GM12878 (cell line): ENCODE data around the gene CFDP1. TPM values are rescaled to one million over a fixed set of nuclear protein-coding genes. Genes with fewer than 3 reads are reported as not detected.

Experiments
- ATAC-seq: fragments of 200-7000 bp; cut with Tn5 transposase; 3 replicates; pipeline ENCODE4 v1.9.1; 2020; ENCODE audit warnings: mild to moderate bottlenecking, moderate library complexity
- BruUV-seq: library from RNA; stranded (reverse); fragments of 400-500 nt; replicated peaks from 2 replicates; lab custom pipeline; 2021; lab: Mats Ljungman, UMichigan
- CTCF ChIA-PET: fragments of 300-600 bp; sonication (Branson Sonifier 250); formaldehyde crosslinking; extraction: SDS; loops from one replicate; lab custom pipeline; 2021; ENCODE audit warnings: inconsistent platforms; lab: Yijun Ruan, JAX
- POLR2A ChIA-PET: fragments of 350-600 bp; formaldehyde crosslinking; extraction: SDS; loops from one replicate; lab custom pipeline; 2021; ENCODE audit warnings: inconsistent platforms; lab: Charles Lee
- RAD21 ChIA-PET: fragments of 300-600 bp; sonication (Branson Sonifier 250); formaldehyde crosslinking; loops from one replicate; lab custom pipeline; 2023; ENCODE audit warnings: antibody characterized with exemption; ENCODE audit not compliant: unreplicated experiment; lab: Charles Lee
- SMC1A ChIA-PET: fragments of 300-600 bp; sonication (Branson Sonifier 250); formaldehyde crosslinking; loops from one replicate; lab custom pipeline; 2023; ENCODE audit not compliant: unreplicated experiment, uncharacterized antibody; lab: Charles Lee
- DNase-seq: peaks from one replicate; pipeline ENCODE4 v3.0.0-alpha.2; 2011; ENCODE audit warnings: low read depth, low spot score
- FAIRE-seq: peaks from 3 replicates; lab custom pipeline; 2011; peaks lifted over from hg19 to GRCh38; lab: Jason Lieb, UNC
- H2AFZ ChIP-seq: 2 replicates; pipeline ENCODE4 v1.6.0; 2011; ENCODE audit warnings: low read depth, low read length, control low read depth; ENCODE audit not compliant: control insufficient read depth
- H3K27ac ChIP-seq: 2 replicates; pipeline ENCODE4 v1.5.1; 2011; ENCODE audit warnings: control low read depth; ENCODE audit not compliant: control insufficient read depth, insufficient read depth
- H3K27me3 ChIP-seq, 2 experiments: replicated peaks in 1 of 2; 2 replicates each; pipeline versions ENCODE4 v1.6.0 to v1.6.1; 2011; ENCODE audit warnings: low read length in 1 of 2; ENCODE audit not compliant: control insufficient read depth in 2 of 2, insufficient read depth in 2 of 2
- H3K36me3 ChIP-seq, 2 experiments: 2 replicates each; pipeline ENCODE4 v1.5.1; 2011; ENCODE audit warnings: low read length in 1 of 2; ENCODE audit not compliant: control insufficient read depth in 2 of 2, insufficient read depth in 2 of 2
- H3K4me1 ChIP-seq: 2 replicates; pipeline ENCODE4 v1.6.1; 2011; ENCODE audit warnings: mild to moderate bottlenecking, low read length, moderate library complexity, mixed read lengths; ENCODE audit not compliant: control insufficient read depth, insufficient read depth
- H3K4me2 ChIP-seq: 2 replicates; pipeline ENCODE4 v1.6.0; 2011; ENCODE audit warnings: control low read depth; ENCODE audit not compliant: control insufficient read depth, insufficient read depth
- H3K4me3 ChIP-seq: fragments of 200-600 bp; sonication (generic); 2 replicates; pipeline ENCODE4 v1.5.1; 2016
- H3K79me2 ChIP-seq: 2 replicates; pipeline ENCODE4 v1.6.0; 2011; ENCODE audit warnings: low read length; ENCODE audit not compliant: control insufficient read depth, insufficient read depth
- H3K9ac ChIP-seq: 2 replicates; pipeline ENCODE4 v1.8.0; 2011; ENCODE audit warnings: low read length, control low read depth, mixed read lengths; ENCODE audit not compliant: control insufficient read depth, insufficient read depth
- H3K9me3 ChIP-seq: replicated peaks from 3 replicates; pipeline ENCODE4 v1.5.1; 2011; ENCODE audit warnings: mild to moderate bottlenecking, low read length; ENCODE audit not compliant: control insufficient read depth, insufficient read depth
- H4K20me1 ChIP-seq: 2 replicates; pipeline ENCODE4 v1.6.0; 2011; ENCODE audit not compliant: control insufficient read depth, insufficient read depth
- CBX5 ChIP-seq: sonication (generic); IDR thresholded peaks from 2 replicates; pipeline ENCODE4 v1.6.1; 2016; ENCODE audit warnings: low read depth, moderate library complexity, mild to moderate bottlenecking, inconsistent platforms
- EP300 ChIP-seq, 2 experiments: fragments of 150-350 bp in 1 of 2; IDR thresholded peaks; 2 replicates each; pipeline ENCODE4 v1.6.1; 2011 to 2012; ENCODE audit warnings: low read depth in 2 of 2, low read length in 2 of 2, borderline replicate concordance in 1 of 2, improper control_type of control experiment in 1 of 2, inconsistent platforms in 1 of 2; ENCODE audit not compliant: control insufficient read depth in 1 of 2
- IKZF1 ChIP-seq: fragments of 450-650 bp; conservative IDR thresholded peaks from 2 replicates; pipeline ENCODE4 v1.6.1; 2017; ENCODE audit warnings: antibody characterized with exemption, mild to moderate bottlenecking
- KAT2A ChIP-seq: conservative IDR thresholded peaks from 2 replicates; pipeline ENCODE4 v1.6.1; 2011; ENCODE audit warnings: low read depth, low read length; ENCODE audit not compliant: control insufficient read depth
- NBN ChIP-seq: fragments of 450-650 bp; IDR thresholded peaks from 2 replicates; pipeline ENCODE4 v1.6.1; 2016
- NFYA ChIP-seq: IDR thresholded peaks from 2 replicates; pipeline ENCODE4 v1.6.1; 2011; ENCODE audit warnings: low read depth, mild to moderate bottlenecking, low read length, improper control_type of control experiment, borderline replicate concordance
- NR2C1 ChIP-seq: fragments of 450-650 bp; IDR thresholded peaks from 2 replicates; pipeline ENCODE4 v1.6.1; 2017; ENCODE audit warnings: antibody characterized with exemption, mild to moderate bottlenecking, moderate library complexity
- NR2C2 ChIP-seq: IDR thresholded peaks from 2 replicates; pipeline ENCODE4 v1.6.1; 2011; ENCODE audit warnings: borderline replicate concordance, low read depth; ENCODE audit not compliant: control insufficient read depth, insufficient read length
- PAX5 ChIP-seq: IDR thresholded peaks from 2 replicates; pipeline ENCODE4 v1.6.1; 2011; ENCODE audit warnings: low read depth, low read length, borderline replicate concordance
- RBBP5 ChIP-seq: fragments of 200-600 bp; sonication (generic); conservative IDR thresholded peaks from 2 replicates; pipeline ENCODE4 v1.6.1; 2016
- RUNX3 ChIP-seq: IDR thresholded peaks from 2 replicates; pipeline ENCODE4 v1.6.1; 2012; ENCODE audit warnings: low read length, inconsistent platforms
- SREBF1 ChIP-seq: IDR thresholded peaks from 2 replicates; pipeline ENCODE4 v1.6.1; 2012; ENCODE audit warnings: mild to moderate bottlenecking, low read length
- TBL1XR1 ChIP-seq: IDR thresholded peaks from 2 replicates; pipeline ENCODE4 v1.6.1; 2012; ENCODE audit warnings: low read depth, low read length, improper control_type of control experiment
- WGBS: methylation state at CpG from one replicate; pipeline ENCODE4 v1.1.6; 2016; ENCODE audit warnings: low lambda C conversion rate; ENCODE audit not compliant: insufficient replicate concordance, insufficient coverage; ENCODE audit errors: missing lambda C conversion rate; 5-methylcytosine and 5-hydroxymethylcytosine counted together
- in situ Hi-C: fragments of 300-500 bp; cut with MboI; formaldehyde crosslinking; loops from 9 replicates; pipeline ENCODE4 v1.14.3; 2018; ENCODE audit warnings: mixed read lengths
- intact Hi-C: fragments of 100-400 bp; cut with micrococcal nuclease; formaldehyde crosslinking; loops from one replicate; pipeline ENCODE4 v1.14.2; 2022; ENCODE audit not compliant: unreplicated experiment
- polyA plus RNA-seq, 11 experiments: library from polyadenylated mRNA; depleted of rRNA in 4 of 11; unstranded in 6 of 11; stranded (reverse) in 5 of 11; fragments of >200 nt; fragmentation: Nextera tagmentation in 4 of 11; fragmentation: Illumina TruSeq in 1 of 11; extraction: Ambion mirVana in 4 of 11; extraction: Trizol in 1 of 11; gene quantifications; 1 replicate in 1 of 11; 2 replicates in 10 of 11; pipeline versions ENCODE4 v1.2.1 to v1.2.3, GENCODE V29; 2011 to 2016; ENCODE audit warnings: inconsistent platforms in 2 of 11, missing spikeins in 2 of 11, low read depth in 1 of 11
- total RNA-seq, 4 experiments: library from RNA; depleted of rRNA in 3 of 4; stranded (reverse); fragments of >200 nt in 3 of 4; fragmentation: Illumina TruSeq in 1 of 4; extraction: Trizol in 1 of 4; gene quantifications; 2 replicates each; pipeline versions ENCODE4 v1.2.1 to v1.2.3, GENCODE V29; 2013 to 2021
- TF ChIP-seq, protein P1 (sequence below): fragments of 450-650 bp; conservative IDR thresholded peaks from 2 replicates; pipeline ENCODE4 v1.6.1; 2017; ENCODE audit warnings: mild to moderate bottlenecking, moderate library complexity
- TF ChIP-seq, protein P2 (sequence below): fragments of 450-650 bp; IDR thresholded peaks from 2 replicates; pipeline ENCODE4 v1.6.1; 2017; ENCODE audit warnings: mild to moderate bottlenecking
- TF ChIP-seq, protein P3 (sequence below): IDR thresholded peaks from 2 replicates; pipeline ENCODE4 v1.6.1; 2012; ENCODE audit warnings: low read depth, low read length, improper control_type of control experiment

Gene CFDP1
- total and polyA plus RNA-seq, 10 of the 15 experiments (the other 5 are each of a cell fraction or from before 2014, with no cell fraction given) = 22.3 to 64.8 (median 36.7) TPM

DNA sequence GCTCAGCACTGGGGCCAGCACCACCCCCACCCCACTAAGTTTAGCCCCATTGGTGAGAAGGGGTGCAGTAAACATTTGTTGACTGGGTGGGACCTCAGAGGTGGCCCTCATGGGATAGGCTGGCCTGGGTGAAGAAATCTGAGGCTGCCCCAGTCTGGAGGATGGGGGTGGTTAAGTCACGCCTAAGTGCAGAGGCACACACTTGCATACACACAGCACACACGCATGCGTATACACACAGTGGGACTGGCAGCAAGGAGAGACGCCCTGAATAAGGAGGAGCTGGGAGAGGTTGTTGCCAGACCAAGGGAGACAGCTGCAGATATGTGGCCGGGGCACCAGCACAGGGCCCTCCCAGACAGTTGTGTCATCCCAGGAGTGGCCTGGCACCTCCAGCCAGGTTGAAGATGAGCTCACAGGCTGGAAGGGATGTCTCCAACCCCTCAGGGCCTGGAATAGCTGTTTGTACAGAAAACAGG is 178.9 kb downstream of the CFDP1 start (continued):
- TF ChIP-seq, protein P1, sequence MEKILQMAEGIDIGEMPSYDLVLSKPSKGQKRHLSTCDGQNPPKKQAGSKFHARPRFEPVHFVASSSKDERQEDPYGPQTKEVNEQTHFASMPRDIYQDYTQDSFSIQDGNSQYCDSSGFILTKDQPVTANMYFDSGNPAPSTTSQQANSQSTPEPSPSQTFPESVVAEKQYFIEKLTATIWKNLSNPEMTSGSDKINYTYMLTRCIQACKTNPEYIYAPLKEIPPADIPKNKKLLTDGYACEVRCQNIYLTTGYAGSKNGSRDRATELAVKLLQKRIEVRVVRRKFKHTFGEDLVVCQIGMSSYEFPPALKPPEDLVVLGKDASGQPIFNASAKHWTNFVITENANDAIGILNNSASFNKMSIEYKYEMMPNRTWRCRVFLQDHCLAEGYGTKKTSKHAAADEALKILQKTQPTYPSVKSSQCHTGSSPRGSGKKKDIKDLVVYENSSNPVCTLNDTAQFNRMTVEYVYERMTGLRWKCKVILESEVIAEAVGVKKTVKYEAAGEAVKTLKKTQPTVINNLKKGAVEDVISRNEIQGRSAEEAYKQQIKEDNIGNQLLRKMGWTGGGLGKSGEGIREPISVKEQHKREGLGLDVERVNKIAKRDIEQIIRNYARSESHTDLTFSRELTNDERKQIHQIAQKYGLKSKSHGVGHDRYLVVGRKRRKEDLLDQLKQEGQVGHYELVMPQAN = no peak

DNA sequence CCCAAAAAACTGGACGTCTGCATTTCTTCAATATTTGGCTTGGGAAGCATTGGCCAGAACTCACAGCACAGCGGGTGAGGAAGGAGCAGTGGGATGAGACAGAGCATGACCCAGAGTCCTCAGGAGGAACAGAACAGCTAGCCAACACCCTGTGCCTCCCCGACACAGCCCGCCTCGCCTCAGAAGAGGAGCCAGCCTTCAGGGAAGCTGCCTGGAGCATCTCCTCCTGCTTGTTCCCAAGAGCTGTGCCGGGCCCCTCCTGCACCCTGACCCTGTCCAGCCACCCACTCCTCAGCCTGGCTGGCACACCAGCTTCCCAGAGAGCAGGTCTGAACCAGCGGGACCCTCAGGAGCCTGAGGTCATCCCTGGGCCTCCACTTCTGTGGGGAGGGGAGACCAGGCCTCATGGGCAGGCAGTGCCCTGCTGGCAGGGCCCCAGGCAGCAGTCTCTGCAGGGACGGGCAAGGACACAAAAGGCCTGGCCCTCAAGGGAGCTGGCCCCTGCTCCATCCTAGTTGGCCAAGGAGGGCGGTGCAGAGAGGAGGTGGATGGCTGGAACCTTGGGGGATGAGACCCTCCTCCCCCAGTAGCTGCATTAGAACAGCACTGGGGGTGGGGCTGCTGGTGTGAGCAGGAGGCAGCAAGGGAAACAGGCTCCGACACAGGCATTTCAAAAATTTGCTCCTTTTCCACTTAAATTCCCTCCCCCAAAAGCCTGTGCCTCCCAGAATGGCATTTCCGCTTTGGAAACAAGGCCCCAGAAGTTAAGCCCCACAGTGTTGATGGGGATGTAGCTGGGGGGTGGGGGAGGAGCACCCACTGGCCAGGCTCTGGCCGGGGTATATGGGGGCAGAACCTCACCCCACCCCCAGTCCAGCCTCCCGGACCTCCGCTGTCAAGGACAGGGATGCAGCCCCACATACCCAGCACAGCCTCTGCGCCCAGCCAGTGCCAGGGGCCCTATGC is 180.1 kb downstream of the CFDP1 start:
- intact Hi-C loops (no loop called here), in situ Hi-C loops (no loop called here)
- BruUV-seq = no TSS peak
- Histone ChIP-seq H3K4me2 (no peak overlapping the region), H3K4me1 (peaks cover 8% of the 10 kb centered on the region), H2AFZ (no peak overlapping the region), H3K4me3 (no peak overlapping the region), H3K27me3 (peaks cover 0 to 4% of the 10 kb centered on the region in 2 experiments; a peak in 1 of 4 replicates), H3K36me3 (no peaks in the 10 kb centered on the region), H4K20me1 (peaks cover 13% of the 10 kb centered on the region), H3K9ac (no peak overlapping the region), H3K9me3 (no peaks in the 10 kb centered on the region), H3K27ac (no peak overlapping the region), H3K79me2 (no peaks in the 10 kb centered on the region; the same call in 1 of the 2 replicates)
- ATAC-seq = no peak
- DNase-seq = no peak
- WGBS = 78% methylated on average over 14 of the region's 15 CpGs
- SMC1A ChIA-PET = no interaction called here
- no peak for FAIRE-seq
- RAD21 ChIA-PET = no interaction called here
- CTCF ChIA-PET = no interaction called here
- POLR2A ChIA-PET = no interaction called here
- TF ChIP-seq CBX5 = no peak
- TF ChIP-seq IKZF1 = no peak
- no peak for TF ChIP-seq RUNX3
- TF ChIP-seq RBBP5 = no peak
- TF ChIP-seq NR2C2 = no peak
- TF ChIP-seq SREBF1 = no peak
- no peak for TF ChIP-seq TBL1XR1
- no peak for TF ChIP-seq EP300 (IDR thresholded peaks at IDR 0.05; ENCODE audit: borderline replicate concordance in 1 of 2, control insufficient read depth in 1 of 2, low read depth in 2 of 2, low read length in 2 of 2)
- no peak for TF ChIP-seq PAX5
- TF ChIP-seq, protein P2, sequence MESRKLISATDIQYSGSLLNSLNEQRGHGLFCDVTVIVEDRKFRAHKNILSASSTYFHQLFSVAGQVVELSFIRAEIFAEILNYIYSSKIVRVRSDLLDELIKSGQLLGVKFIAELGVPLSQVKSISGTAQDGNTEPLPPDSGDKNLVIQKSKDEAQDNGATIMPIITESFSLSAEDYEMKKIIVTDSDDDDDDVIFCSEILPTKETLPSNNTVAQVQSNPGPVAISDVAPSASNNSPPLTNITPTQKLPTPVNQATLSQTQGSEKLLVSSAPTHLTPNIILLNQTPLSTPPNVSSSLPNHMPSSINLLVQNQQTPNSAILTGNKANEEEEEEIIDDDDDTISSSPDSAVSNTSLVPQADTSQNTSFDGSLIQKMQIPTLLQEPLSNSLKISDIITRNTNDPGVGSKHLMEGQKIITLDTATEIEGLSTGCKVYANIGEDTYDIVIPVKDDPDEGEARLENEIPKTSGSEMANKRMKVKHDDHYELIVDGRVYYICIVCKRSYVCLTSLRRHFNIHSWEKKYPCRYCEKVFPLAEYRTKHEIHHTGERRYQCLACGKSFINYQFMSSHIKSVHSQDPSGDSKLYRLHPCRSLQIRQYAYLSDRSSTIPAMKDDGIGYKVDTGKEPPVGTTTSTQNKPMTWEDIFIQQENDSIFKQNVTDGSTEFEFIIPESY = no peak
- TF ChIP-seq NR2C1 = no peak
- no peak for TF ChIP-seq KAT2A
- no peak for TF ChIP-seq NBN
- TF ChIP-seq NFYA = no peak
- TF ChIP-seq, protein P3, sequence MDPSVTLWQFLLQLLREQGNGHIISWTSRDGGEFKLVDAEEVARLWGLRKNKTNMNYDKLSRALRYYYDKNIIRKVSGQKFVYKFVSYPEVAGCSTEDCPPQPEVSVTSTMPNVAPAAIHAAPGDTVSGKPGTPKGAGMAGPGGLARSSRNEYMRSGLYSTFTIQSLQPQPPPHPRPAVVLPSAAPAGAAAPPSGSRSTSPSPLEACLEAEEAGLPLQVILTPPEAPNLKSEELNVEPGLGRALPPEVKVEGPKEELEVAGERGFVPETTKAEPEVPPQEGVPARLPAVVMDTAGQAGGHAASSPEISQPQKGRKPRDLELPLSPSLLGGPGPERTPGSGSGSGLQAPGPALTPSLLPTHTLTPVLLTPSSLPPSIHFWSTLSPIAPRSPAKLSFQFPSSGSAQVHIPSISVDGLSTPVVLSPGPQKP = no peak
